T follicular helper cell (primary cell): Measurements from ENCODE around the gene SPON1.

Source experiments
- DNase-seq: peaks from one replicate; pipeline ENCODE4 v3.0.0-alpha.2; 2020; ENCODE audit warnings: low read depth

Gene SPON1

DNA sequence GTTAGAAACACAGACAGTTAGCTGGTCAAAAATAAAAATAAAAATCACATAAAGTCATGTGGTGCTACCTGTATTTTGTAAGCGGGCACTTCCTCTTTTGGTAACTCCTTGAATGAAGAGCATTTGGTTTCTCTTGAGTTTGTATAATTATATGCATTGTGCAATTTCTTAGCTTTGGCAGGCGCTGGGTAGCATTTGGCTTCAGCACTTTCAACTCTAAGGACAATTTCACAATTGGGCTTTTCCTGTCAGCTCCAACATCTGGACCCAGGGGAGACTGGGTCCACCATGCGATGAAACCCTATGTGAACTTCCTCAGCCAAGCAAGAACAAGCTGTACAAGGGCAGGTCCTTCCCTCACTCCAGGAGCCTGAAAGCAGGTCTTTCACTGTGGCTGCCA lies 227.4 kb downstream of the SPON1 start:
- DNase-seq: no peak

DNA sequence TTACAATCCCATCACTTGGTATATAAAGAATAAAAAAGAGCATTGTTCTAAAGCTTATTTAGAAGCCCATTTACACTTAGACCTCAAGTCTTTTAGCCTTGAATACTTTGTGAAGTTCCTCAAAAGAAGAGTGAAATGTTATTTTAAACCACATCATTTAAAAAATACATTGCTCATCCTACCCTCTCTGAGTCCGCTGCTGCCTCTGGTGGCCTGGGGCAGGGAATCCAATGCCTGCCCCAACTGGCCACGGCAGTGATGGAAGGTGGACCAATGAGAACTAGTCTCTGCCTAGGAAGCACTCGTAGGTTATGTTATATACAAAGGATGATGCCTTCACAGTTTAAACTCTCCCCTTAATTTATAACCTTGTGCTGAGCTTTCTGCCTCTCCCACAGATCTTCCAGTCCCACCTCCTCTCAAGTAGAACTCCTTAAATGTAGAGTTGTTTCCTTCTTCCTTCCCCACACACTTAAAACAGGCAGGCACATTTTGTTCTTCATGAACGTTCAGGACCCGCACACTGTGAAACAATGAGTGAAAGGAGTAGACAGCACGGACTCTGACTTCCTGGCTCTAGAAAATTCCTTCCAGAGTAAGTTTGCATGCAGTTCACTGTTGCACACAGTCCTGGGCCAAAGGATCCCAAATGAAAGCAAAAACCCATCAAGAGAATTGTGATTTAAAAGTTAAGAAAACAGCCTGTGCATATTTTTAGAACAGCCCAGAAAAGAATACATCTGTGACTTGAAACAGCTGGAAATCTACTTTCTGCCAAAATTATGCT lies 228.7 kb downstream of the SPON1 start:
- DNase-seq: no peak

DNA sequence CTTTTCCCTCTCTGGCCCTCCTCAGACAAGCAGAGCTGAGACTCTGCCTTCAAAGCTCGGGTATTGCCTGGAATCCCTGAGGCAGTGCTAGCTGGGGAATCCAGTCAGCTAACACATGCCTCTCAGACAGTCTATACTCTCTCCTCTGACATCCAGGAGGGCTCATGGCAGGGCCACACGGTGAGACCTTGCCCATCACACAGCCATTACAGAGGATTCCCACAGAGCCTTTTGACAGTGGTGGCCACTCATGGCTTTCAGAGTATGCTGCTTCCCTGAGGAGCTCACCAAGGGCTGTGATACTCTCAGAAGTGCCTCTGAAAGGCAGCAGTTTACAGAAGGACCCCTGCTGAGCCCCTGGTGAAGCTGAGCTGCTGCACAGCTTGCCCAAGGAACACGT lies 231.1 kb downstream of the SPON1 start:
- DNase-seq: no peak

DNA sequence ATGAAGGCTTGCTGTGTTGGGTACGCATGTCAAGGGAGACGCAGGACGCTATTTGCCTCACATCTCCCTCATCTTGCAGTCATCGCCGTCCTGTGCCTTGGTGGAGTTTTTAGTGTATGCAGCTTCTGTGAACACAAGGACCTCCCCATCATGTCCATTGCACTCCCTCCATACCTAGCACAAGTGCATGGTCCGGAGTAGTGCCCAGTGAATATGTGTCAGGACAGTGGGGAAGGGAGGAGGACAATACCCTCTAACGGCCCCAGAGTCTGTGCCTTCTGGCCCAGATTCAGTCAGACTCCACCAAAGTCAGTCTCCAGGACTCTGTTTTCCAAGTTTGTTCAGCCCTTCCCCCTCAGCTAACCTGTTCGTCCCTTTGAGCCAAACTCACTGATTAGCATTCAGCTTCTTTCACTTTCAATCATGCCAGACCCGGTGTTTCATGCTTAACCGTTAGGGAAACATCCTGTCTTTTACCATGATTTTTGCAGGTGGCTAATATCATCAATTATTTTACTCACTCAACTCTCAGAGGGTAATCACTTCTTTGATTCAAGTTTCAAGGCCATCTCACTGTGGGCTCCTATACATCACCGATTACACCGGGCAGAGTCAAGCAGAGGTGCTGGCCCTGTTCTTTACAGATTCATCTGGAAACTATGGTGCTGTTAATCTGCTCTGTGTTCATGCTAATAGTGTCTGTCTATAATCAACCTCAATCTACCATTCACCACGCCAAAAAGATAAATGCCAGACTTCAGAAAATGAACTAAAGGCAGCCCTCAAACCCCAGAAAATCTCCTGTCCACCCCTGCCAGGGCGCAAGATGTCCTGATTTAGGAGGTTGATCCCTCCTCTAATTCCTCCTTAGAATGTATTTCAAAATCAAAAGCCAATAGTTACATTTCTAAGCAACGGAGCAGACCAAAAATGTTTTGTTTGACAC lies 240.0 kb downstream of the SPON1 start:
- DNase-seq: no peak

DNA sequence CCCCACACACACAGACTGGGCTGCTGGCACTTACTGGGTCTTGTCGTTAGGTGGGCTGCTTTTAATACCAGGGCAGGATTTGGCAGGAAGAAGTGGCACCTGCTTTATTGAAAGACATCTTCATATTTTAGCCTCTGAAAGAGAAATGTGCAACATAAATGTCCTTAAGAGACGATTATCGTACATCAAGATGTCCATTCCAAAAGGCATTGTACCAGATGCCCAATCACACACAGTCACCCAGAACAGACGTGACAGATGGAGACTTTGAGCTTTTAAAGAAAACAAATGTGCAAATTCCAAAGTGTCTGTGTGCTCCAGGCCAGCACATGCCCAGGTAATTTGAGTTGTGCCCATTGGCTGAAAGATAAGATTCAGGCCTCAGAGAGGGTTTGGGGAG lies 240.8 kb downstream of the SPON1 start:
- DNase-seq: no peak

DNA sequence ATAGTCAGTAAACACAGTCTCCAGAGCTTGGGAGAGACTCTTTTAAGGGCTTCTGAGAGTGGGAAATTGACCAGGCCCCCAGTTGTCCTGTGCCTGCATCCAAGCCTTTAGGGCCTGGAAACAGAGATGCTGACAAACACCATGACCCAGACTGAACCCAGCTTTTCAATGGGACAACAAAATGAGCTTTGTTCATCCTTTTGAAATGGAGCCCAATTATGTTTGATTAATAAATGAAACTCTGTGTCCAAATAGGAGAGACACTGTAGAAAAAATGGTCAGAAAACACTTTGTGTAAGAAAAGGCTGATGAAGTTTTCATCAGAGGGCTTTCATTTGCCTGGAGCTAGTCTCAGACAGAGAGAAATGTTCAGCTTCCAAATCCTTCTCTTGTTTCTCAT lies 250.5 kb downstream of the SPON1 start:
- DNase-seq: no peak

DNA sequence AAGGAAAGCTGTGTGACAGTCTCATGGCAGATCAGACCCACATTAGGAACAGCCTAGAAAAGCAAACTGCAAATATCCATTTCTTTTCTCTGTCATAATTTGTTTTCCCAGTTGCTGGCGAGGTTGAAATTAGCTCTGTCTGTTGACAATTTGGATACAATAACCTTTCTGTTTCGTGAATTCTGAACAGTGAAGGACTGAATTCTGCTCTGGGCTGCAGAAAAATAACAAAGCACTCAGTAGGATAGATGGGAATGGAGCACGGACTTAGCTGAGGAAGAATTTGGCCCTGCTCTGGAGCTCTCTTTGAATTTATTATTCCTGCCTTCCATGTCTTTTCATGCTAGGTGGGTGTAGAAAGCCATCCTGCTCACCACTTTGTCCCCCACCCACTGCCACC lies 256.2 kb downstream of the SPON1 start:
- DNase-seq: no peak

DNA sequence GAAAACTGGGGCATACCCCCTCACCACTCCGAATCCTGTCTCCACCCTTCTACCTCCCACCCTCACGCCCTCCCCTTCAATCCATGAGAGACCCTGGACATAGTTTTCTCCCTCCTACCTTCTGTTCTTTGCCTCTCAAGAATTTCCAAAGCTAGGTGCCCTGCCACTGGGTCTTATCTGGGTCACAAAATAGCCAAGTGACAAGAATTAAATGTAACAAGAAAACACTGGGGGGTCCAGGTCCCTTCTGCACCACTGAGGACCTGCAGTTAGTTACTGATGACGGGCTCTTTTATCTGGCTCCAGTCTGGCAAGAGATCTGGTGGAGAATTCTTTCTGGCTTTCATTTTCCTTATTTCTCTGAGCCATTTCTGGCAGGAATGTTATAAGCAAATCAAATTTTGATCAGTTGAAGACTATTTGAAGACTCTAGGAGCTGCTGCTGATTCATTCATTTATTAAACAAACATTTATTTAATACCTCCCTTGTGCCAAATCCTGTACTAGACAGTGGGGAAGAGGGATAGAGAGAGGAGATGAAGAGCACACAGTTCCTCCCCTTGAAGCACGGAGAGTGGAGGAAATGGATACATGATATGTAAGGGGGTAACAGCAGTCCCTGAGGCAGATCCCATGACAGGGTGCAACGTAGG lies 261.2 kb downstream of the SPON1 start:
- DNase-seq: no peak

DNA sequence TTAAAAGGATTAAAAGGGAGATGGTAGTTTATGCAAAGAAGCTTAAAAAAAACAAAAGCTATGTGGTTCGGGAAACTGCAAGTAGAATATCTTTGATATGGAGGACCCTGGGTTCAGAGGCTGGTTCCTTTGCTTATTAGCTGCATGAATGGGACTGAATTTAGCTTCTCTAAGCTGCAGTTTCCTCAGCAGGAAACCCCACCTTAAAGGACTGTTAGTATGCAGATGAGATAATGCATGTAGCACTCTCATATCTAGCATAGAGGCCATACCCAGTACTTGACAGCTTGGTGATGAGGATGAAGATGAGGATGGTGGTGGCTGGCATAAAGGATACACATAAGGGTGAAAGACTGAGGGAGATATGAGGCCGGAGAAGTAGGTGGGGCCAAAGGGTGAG lies 261.9 kb downstream of the SPON1 start:
- DNase-seq: no peak

DNA sequence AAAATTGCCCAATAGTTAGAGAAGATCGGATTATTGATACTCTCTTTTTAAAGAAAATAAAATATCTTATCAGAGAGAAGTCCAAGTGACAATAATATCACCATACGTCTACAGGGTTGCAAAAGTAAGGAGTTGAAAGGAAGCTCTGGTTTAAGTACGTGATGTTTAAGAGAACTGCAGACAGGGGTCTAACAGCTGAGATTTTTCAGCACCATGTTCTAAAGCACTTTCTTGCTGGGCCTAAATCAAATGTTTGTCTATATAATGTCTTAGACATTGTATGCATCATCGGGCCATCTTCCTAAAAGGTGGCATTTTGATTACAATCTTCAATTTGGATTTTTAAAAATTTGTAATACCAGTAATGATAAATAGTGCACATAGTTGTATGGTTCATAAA lies 263.1 kb downstream of the SPON1 start:
- DNase-seq: no peak

DNA sequence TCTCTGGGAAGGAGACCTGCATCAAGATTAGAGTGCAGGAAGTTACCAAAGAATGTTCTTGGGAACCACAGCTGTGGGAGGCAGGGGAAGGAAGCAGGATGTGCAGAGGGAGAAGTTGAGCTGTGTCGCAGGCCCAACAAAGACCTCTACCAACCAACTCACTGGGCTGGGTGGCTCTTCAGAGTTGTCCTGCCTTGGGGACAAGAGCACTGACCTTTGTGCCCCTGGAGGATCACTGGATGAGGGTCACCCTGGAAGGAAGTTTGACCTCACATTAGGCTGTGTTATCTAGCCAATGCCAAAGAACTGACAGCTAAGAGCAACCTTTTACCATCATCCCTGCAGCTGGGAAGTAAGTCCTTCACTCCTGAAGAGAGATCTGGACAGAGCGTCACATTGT lies 265.8 kb downstream of the SPON1 start:
- DNase-seq: no peak

DNA sequence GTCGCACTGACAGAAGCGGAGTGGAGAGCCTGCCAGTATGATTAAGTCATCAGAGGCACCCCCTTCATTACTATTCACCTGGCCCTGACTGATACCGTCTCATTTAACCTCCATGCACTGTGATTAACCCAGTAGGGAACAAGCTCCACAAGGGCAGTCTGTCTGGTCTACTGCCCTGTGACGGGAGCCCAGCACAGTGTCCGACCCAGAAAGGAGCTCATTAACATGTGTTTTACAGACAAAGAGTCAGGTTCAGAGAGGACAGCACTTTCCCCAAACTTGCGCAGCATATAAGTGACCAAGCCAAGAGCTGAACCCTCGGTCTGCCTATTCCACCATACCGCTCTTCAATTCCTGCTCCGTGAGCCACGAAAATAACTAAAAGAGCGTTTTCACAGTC lies 266.9 kb downstream of the SPON1 start:
- DNase-seq: no peak

DNA sequence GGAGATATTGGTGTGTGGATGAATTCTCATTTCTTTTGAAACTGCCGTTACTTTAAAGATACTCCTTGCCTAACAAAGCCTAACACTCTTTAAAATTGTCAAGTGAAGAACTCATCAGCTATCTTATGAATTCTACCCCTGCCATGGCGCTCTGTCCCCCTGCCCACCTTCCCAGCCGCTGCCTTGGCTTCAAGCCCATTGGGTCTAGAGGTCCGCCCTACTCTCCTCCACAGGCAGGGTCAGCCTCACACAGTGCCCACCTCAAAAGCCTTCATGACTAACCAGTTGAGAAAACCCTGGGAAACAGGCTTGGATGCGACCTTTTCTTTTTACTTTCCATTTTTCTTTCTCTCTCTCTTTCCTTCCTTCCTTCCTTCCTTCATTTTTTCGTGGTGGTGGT lies 267.9 kb downstream of the SPON1 start:
- no peak for DNase-seq

DNA sequence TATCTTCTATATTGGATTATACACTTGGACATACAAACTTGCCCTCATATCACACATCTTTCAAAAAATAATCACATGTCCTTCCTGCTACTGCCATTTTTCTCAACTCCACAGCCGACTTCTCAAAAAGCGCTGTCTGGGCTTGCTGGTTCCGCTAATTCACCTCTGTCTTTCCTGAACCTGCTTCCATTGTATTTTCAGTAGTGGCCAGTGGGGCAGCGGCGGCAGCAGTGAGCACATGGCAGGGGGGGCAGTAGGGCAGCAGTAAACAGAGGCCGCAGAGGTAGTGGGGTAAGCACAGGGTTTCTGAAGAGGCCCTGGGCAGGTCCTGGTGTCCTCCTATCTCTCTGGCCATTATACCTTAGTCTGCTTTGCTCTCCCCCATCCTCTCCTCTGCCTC lies 270.1 kb downstream of the SPON1 start:
- DNase-seq: no peak

DNA sequence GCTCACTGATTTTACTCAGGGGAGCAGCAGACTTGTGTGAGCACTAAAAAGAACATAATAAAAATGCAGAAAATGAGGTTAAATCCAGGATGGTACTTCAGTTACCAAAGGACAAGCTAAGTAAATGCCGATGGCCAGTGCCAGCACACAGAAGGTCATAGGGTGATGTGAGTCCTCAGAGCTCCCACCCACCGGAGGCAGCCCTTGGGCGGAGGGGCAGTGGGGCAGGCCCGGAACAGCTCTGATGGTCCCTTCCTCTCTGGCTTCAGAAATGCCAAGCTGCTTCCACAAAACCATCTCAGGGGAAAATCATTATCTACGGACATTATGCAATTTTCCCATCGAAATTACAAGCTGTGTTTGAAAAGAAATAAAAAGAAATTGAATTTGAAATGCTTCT lies 271.9 kb downstream of the SPON1 start:
- no peak for DNase-seq

DNA sequence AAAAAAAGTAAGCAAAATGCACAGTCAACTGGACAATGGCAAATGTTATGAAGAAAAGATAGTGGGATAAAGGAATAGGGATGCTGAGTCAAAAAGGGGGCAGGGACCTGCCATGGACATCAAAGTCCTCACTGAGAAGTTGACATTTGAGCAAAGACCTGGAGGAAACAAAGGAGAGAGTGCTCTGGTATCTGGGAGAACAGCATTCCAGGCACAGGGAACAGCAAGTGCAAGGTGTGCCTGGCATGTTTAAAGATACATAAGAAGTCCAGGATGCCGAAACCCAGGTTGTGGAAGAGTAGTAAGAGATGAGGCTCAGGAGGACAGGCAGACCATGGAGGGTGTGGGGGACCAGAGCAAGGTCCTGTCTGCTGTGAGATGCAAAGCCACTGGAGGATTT lies 273.2 kb downstream of the SPON1 start:
- DNase-seq: no peak

DNA sequence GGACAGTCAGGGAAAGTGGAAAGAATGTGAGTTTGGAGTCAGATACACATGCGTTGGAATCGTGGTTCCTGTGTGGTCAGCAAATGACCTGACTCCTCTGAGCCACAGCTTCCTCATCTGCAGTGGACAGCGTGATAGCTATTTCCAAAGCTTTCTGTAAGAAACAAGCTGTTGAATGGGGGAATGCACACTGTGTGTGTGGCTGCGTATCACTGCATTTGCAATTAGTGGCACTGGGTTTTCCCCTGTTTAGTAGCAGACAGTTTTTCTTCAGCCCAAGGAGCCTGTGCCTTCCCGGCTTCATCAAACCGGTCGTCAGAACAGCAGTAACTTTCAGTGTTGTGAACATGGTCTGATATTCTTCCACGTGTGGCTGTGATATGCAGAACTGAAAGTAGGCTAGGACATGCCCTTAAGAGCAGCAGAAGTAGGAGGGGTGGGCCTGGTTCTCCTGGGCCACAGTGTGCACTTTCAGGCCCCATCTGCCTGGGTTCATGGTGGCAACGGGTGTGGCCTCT lies 275.0 kb downstream of the SPON1 start:
- DNase-seq: no peak

DNA sequence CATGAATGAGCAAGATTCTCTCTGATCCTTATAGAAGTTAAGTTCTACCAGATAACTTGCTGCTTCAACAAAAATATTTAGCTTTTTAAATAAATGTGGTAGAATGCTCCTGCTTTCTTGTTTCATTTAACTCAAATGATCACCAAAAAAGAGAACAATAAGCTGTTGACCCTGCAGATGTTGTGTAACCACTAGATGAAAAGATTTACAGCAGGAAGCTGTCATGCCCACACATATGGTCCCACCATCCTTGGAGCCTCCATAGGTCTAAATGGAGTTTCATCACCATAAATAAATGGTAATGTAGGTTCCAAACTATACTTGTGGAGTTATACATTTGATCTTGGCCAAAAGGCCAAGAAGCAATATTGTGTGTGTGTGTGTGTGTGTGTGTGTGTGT lies 277.7 kb downstream of the SPON1 start:
- DNase-seq: no peak

DNA sequence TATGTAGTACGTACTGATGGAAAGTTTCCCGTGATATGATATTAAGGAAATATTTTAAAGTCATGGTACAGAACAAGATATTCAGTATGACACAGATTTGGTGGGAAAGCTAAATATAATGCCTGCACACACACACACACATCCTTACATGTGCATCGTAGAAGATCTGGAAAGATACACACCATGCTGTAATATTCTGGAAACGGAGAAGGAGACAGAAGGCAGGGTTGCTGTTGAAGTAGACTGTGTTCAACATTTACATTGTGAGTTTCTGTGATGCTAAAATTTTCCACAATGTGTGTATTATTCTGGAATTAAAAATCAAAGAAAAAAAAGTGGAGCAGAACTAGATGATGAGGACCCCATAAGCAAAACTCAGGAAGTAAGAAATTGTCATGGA lies 278.4 kb downstream of the SPON1 start:
- no peak for DNase-seq

DNA sequence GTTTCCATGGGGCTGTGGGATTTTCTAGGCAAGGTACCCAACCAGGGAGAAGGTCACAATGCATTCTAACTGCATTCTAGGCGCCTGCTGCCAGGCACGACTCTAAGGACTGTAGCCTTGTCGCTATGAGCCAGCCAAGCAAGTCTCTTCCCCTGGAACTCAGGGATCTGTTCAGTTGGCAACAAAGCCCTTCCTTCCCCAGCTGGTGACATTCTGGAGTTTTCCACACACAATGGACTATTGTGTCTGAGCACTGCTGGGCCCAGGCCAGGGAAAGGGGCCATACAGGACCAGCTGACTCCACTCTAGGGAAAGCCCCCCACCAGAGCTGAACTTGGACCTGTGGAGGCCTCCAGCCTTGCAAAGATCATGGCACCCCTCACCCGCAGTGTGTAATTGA lies 279.7 kb downstream of the SPON1 start:
- DNase-seq: no peak

DNA sequence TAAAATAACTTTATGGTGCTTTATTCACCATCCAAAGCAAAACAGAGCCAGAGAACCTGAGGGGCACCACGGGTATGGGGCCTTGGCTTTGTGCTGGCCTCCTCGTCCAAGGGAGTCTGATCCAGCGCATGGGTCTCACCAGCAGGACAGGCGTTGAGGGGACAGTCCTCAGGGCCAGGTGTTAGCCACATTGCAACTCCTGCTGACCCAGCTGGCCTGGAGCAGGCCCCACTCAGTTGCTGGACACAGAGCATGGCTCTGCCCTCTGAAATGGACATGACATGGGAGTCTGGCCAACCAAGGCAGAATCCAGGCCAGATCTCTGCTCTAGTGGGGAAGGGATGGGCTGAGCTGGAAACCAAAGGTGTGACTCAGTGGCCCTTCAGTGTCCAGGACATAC lies 280.2 kb downstream of the SPON1 start:
- DNase-seq: no peak

DNA sequence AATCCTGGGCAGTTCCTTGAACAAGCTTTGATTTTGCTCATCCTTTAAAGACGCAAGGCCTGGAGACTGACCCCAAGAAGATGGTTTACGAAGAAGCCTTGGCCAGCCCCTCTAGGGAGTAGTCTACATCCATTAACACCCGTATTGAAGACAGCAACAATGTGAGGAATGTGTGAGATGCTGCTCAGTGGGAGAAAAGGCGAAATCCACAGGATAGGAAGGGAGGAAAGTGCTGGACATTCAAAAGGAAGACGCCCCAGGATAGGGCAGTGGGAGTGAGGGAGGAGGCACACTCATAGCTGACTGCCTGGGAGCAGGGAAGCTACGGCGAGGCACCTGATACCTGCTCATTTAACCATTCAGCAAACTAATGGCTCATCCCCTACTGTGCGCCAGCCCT lies 282.4 kb downstream of the SPON1 start:
- DNase-seq: no peak

DNA sequence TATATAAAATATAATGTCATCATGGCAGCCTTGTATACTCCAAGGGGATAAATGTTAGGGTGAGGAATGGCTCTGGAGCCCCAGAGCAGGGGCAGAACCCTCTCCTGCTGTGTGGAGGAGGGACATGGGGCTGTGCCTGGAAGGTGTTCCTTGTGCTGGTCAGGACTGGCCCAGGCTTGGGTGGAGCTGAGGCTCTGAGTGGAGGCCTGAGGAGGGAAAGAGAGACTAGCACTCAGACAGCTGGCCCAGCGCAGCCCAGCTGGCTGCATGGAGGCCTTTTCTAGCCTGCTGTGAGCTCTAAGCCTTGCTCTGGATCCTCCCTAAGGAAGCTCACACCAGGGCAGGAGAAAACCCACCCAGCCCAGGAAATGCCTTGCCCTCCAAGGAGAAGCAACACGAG lies 282.9 kb downstream of the SPON1 start:
- DNase-seq: no peak
